HepG2 (cell line): ENCODE results near the gene MTIF3. TPM values are rescaled to one million over a fixed set of nuclear protein-coding genes. Genes with fewer than 3 reads are reported as not detected.

Source experiments
- BCL6 ChIP-seq: IDR thresholded peaks from 2 replicates; pipeline ENCODE4 v1.6.1; 2016; ENCODE audit warnings: missing genetic modification reagents, missing compliant biosample characterization
- CENPBD1 ChIP-seq: sonication (generic); formaldehyde crosslinking; IDR thresholded peaks from 2 replicates; pipeline ENCODE4 v1.8.0; 2022; ENCODE audit warnings: missing genetic modification reagents, low read depth, mild to moderate bottlenecking, borderline replicate concordance
- E2F2 ChIP-seq: sonication (generic); formaldehyde crosslinking; IDR thresholded peaks from 2 replicates; pipeline ENCODE4 v1.4.0; 2020; ENCODE audit warnings: missing genetic modification reagents, borderline replicate concordance
- HNF4A ChIP-seq: sonication (generic); formaldehyde crosslinking; IDR thresholded peaks from 2 replicates; pipeline ENCODE4 v1.4.0; 2020; ENCODE audit warnings: missing genetic modification reagents
- NR2F6 ChIP-seq, 2 experiments: IDR thresholded peaks; 2 replicates each; pipeline ENCODE4 v1.6.1; 2016; ENCODE audit warnings: antibody characterized with exemption in 1 of 2, mild to moderate bottlenecking in 1 of 2
- ONECUT2 ChIP-seq: sonication (generic); formaldehyde crosslinking; IDR thresholded peaks from 2 replicates; pipeline ENCODE4 v1.4.0; 2020; ENCODE audit warnings: missing genetic modification reagents
- PCBP2 ChIP-seq: fragments of 200-400 bp; formaldehyde crosslinking; optimal IDR thresholded peaks from 2 replicates; pipeline ENCODE3; 2018; ENCODE audit warnings: low read length, low read depth; ENCODE audit not compliant: poor library complexity, severe bottlenecking
- SIN3A ChIP-seq: IDR thresholded peaks from 2 replicates; pipeline ENCODE4 v1.6.1; 2011; ENCODE audit warnings: low read depth, mild to moderate bottlenecking, control low read depth, low read length, borderline replicate concordance
- TGIF2 ChIP-seq: IDR thresholded peaks from 2 replicates; pipeline ENCODE4 v1.6.1; 2016; ENCODE audit warnings: control low read depth, missing compliant biosample characterization
- TMF1 ChIP-seq: sonication (generic); formaldehyde crosslinking; IDR thresholded peaks from 2 replicates; pipeline ENCODE4 v1.8.1; 2022; ENCODE audit warnings: low read depth, missing genetic modification reagents
- U2AF1 ChIP-seq: fragments of 200-400 bp; formaldehyde crosslinking; optimal IDR thresholded peaks from 2 replicates; pipeline ENCODE3; 2017; ENCODE audit warnings: mild to moderate bottlenecking, low read depth, low read length
- ZFP62 ChIP-seq: sonication (generic); formaldehyde crosslinking; IDR thresholded peaks from 2 replicates; pipeline ENCODE4 v1.4.0; 2020; ENCODE audit warnings: missing genetic modification reagents
- ZHX2 ChIP-seq, 2 experiments: sonication (generic) in 1 of 2; formaldehyde crosslinking in 1 of 2; IDR thresholded peaks; 2 replicates each; pipeline versions ENCODE4 v1.6.1 to v1.9.0; 2014 to 2022; ENCODE audit warnings: antibody characterized with exemption in 1 of 2, borderline replicate concordance in 1 of 2, inconsistent platforms in 1 of 2, low read depth in 1 of 2, missing genetic modification reagents in 1 of 2
- ZNF101 ChIP-seq: sonication (generic); formaldehyde crosslinking; IDR thresholded peaks from 2 replicates; pipeline ENCODE4 v1.4.0; 2020; ENCODE audit warnings: mild to moderate bottlenecking, low read depth, missing genetic modification reagents, borderline replicate concordance
- ZNF138 ChIP-seq: sonication (generic); formaldehyde crosslinking; IDR thresholded peaks from 2 replicates; pipeline ENCODE4 v1.5.0; 2020; ENCODE audit warnings: mild to moderate bottlenecking, low read depth, missing genetic modification reagents
- ZNF274 ChIP-seq: sonication (generic); formaldehyde crosslinking; IDR thresholded peaks from 2 replicates; pipeline ENCODE4 v1.5.1; 2020; ENCODE audit warnings: mild to moderate bottlenecking, missing genetic modification reagents
- ZNF451 ChIP-seq: sonication (generic); formaldehyde crosslinking; IDR thresholded peaks from 2 replicates; pipeline ENCODE4 v1.5.0; 2020; ENCODE audit warnings: mild to moderate bottlenecking, missing genetic modification reagents
- ZNF878 ChIP-seq: sonication (generic); formaldehyde crosslinking; IDR thresholded peaks from 2 replicates; pipeline ENCODE4 v1.8.1; 2023; ENCODE audit warnings: mild to moderate bottlenecking, missing genetic modification reagents, moderate library complexity
- polyA plus RNA-seq, 8 experiments: library from polyadenylated mRNA; depleted of rRNA in 3 of 8; stranded (reverse) in 7 of 8; unstranded in 1 of 8; fragments of >200 nt; fragmentation: Illumina TruSeq in 4 of 8; extraction: Trizol in 4 of 8; gene quantifications; 2 replicates each; pipeline versions ENCODE4 v1.2.1 to v1.2.3, GENCODE V29; 2011 to 2016; ENCODE audit warnings: low read depth in 4 of 8, missing spikeins in 1 of 8, mixed read lengths in 1 of 8; ENCODE audit not compliant: insufficient read depth in 1 of 8
- total RNA-seq, 5 experiments: library from RNA; depleted of rRNA; stranded (reverse); fragments of >200 nt; fragmentation: Illumina TruSeq; extraction: Trizol; gene quantifications; 2 replicates each; pipeline ENCODE4 v1.2.3, GENCODE V29; 2016; ENCODE audit warnings: low read depth in 1 of 5
- TF ChIP-seq, protein P1 (sequence below): IDR thresholded peaks from 2 replicates; pipeline ENCODE4 v1.6.1; 2018; ENCODE audit warnings: missing genetic modification reagents, mild to moderate bottlenecking, missing compliant biosample characterization

Gene MTIF3
- total and polyA plus RNA-seq, 2 of the 13 experiments (the other 11 are each of a cell fraction or from before 2014, with no cell fraction given): 33.7 to 40.6 TPM

- TF ChIP-seq ZHX2 (IDR thresholded peaks at IDR 0.05; ENCODE audit: low read depth) (no peak), ZHX2 (CRISPR knock-in tag; IDR thresholded peaks at IDR 0.05; ENCODE audit: borderline replicate concordance) (peak; percentile 97), ZFP62 (CRISPR knock-in tag) (no peak), PCBP2 (no peak), ZNF451 (CRISPR knock-in tag) (peak; percentile 100), TGIF2 (CRISPR knock-in tag) (peak; percentile 49), ZNF101 (CRISPR knock-in tag) (peak; percentile 35; the same call in 1 of the 2 replicates), NR2F6 (IDR thresholded peaks at IDR 0.05) (no peak), NR2F6 (CRISPR knock-in tag; IDR thresholded peaks at IDR 0.05) (no peak), U2AF1 (no peak), SIN3A (peak; percentile 58; the same call in 1 of the 2 replicates), E2F2 (CRISPR knock-in tag) (peak; percentile 63; the same call in 1 of the 2 replicates), ONECUT2 (0 out of 2 replicates have a peak, but pooled peaks have one; percentile 22), ZNF878 (CRISPR knock-in tag) (peak; percentile 69; the same call in 1 of the 2 replicates), ZNF138 (CRISPR knock-in tag) (peak; percentile 99; the same call in 1 of the 2 replicates), BCL6 (CRISPR knock-in tag) (0 out of 2 replicates have a peak, but pooled peaks have one; percentile 6), CENPBD1 (CRISPR knock-in tag) (no peak), HNF4A (no peak), TMF1 (peak; percentile 99), ZNF274 (peak; percentile 92)
- TF ChIP-seq, protein P1, sequence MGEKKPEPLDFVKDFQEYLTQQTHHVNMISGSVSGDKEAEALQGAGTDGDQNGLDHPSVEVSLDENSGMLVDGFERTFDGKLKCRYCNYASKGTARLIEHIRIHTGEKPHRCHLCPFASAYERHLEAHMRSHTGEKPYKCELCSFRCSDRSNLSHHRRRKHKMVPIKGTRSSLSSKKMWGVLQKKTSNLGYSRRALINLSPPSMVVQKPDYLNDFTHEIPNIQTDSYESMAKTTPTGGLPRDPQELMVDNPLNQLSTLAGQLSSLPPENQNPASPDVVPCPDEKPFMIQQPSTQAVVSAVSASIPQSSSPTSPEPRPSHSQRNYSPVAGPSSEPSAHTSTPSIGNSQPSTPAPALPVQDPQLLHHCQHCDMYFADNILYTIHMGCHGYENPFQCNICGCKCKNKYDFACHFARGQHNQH (CRISPR knock-in tag): peak; percentile 49; the same call in 1 of the 2 replicates
Observed at GRCh38 chr13:27424246-27425157, 25.9 kb downstream of the MTIF3 start, which contains the start of gene GTF3A (continued).
